GM23338 (cell line): ENCODE measurements around the gene CCDC92. TPM values are rescaled to one million over a fixed set of nuclear protein-coding genes. Genes with fewer than 3 reads are reported as not detected.

Experiments
- ATAC-seq: fragments of 200-7000 bp; cut with Tn5 transposase; 3 replicates; pipeline ENCODE4 v1.9.1; 2020
- DNase-seq: peaks from one replicate; pipeline ENCODE4 v3.0.0-alpha.2; 2015; ENCODE audit warnings: low spot score
- H2AFZ ChIP-seq: fragments of 200-600 bp; sonication (generic); 2 replicates; pipeline ENCODE4 v1.8.0; 2016; ENCODE audit warnings: antibody characterized with exemption, mild to moderate bottlenecking, moderate library complexity
- H3F3A ChIP-seq: fragments of 200-600 bp; sonication (generic); replicated peaks from 2 replicates; pipeline ENCODE4 v1.8.0; 2017; ENCODE audit warnings: antibody characterized with exemption, mixed run types, low read depth
- H3K27ac ChIP-seq: fragments of 200-600 bp; sonication (generic); 2 replicates; pipeline ENCODE4 v1.6.1; 2016; ENCODE audit warnings: low read depth
- H3K27me3 ChIP-seq: fragments of 200-600 bp; sonication (generic); 2 replicates; pipeline ENCODE4 v1.8.0; 2016; ENCODE audit warnings: mild to moderate bottlenecking, mixed run types, moderate library complexity; ENCODE audit not compliant: insufficient read depth
- H3K36me3 ChIP-seq: fragments of 200-600 bp; sonication (generic); 2 replicates; pipeline ENCODE4 v1.8.0; 2016; ENCODE audit warnings: mild to moderate bottlenecking; ENCODE audit not compliant: insufficient read depth
- H3K4me1 ChIP-seq: fragments of 200-600 bp; sonication (generic); 2 replicates; pipeline ENCODE4 v1.8.0; 2016; ENCODE audit warnings: mild to moderate bottlenecking, moderate library complexity; ENCODE audit not compliant: insufficient read depth
- H3K4me2 ChIP-seq: fragments of 200-600 bp; sonication (generic); 2 replicates; pipeline ENCODE4 v1.7.1; 2017; ENCODE audit warnings: mixed run types
- H3K4me3 ChIP-seq: fragments of 200-600 bp; sonication (generic); 2 replicates; pipeline ENCODE4 v1.6.1; 2016; ENCODE audit warnings: mixed run types
- H3K79me2 ChIP-seq: fragments of 200-600 bp; sonication (generic); replicated peaks from 2 replicates; pipeline ENCODE4 v1.8.0; 2017; ENCODE audit warnings: mild to moderate bottlenecking; ENCODE audit not compliant: insufficient read depth
- H3K9me2 ChIP-seq: fragments of 200-600 bp; sonication (generic); 2 replicates; pipeline ENCODE4 v1.8.0; 2017; ENCODE audit not compliant: insufficient read depth
- H4K20me1 ChIP-seq: fragments of 200-600 bp; sonication (generic); replicated peaks from 2 replicates; pipeline ENCODE4 v1.8.0; 2017; ENCODE audit warnings: mild to moderate bottlenecking; ENCODE audit not compliant: insufficient read depth
- H3K27ac Mint-ChIP-seq: 2 replicates; pipeline ENCODE4 v1.8.0; 2020; ENCODE audit warnings: inconsistent platforms, mild to moderate bottlenecking, moderate library complexity, mixed read lengths
- H3K27me3 Mint-ChIP-seq: 3 replicates; pipeline ENCODE4 v1.8.0; 2022; ENCODE audit warnings: low read depth, mild to moderate bottlenecking, moderate library complexity, mixed read lengths, inconsistent platforms; ENCODE audit not compliant: insufficient read depth, poor library complexity
- H3K36me3 Mint-ChIP-seq: 3 replicates; pipeline ENCODE4 v1.8.0; 2021; ENCODE audit warnings: low read depth, mild to moderate bottlenecking, inconsistent platforms, moderate library complexity, mixed read lengths
- H3K4me1 Mint-ChIP-seq: 3 replicates; pipeline ENCODE4 v1.8.0; 2020; ENCODE audit warnings: mild to moderate bottlenecking, inconsistent platforms, mixed read lengths
- H3K4me3 Mint-ChIP-seq: 3 replicates; pipeline ENCODE4 v1.8.0; 2021; ENCODE audit warnings: moderate library complexity, mild to moderate bottlenecking, inconsistent platforms, mixed read lengths
- H3K9me3 Mint-ChIP-seq: 3 replicates; pipeline ENCODE4 v1.8.0; 2020; ENCODE audit warnings: moderate library complexity, mild to moderate bottlenecking, inconsistent platforms, mixed read lengths
- CREB1 ChIP-seq: fragments of 250-450 bp; sonication (Bioruptor Pico); IDR thresholded peaks from 2 replicates; pipeline ENCODE4 v1.5.0; 2020; ENCODE audit warnings: low read depth, mild to moderate bottlenecking, moderate library complexity
- ETS1 ChIP-seq: IDR thresholded peaks from 2 replicates; pipeline ENCODE4 v1.6.1; 2016; ENCODE audit warnings: antibody characterized with exemption
- EZH2 ChIP-seq: fragments of 200-600 bp; sonication (generic); IDR thresholded peaks from one replicate; pipeline ENCODE4 v1.8.0; 2017; ENCODE audit warnings: antibody characterized with exemption, mild to moderate bottlenecking, low read depth; ENCODE audit not compliant: unreplicated experiment
- EZH2phosphoT487 ChIP-seq: fragments of 200-600 bp; sonication (generic); IDR thresholded peaks from one replicate; pipeline ENCODE4 v1.8.1; 2018; ENCODE audit warnings: antibody characterized with exemption; ENCODE audit not compliant: unreplicated experiment
- JUNB ChIP-seq: IDR thresholded peaks from one replicate; pipeline ENCODE4 v1.6.1; 2016; ENCODE audit warnings: antibody characterized with exemption; ENCODE audit not compliant: unreplicated experiment
- NANOG ChIP-seq: IDR thresholded peaks from 2 replicates; pipeline ENCODE4 v1.6.1; 2016; ENCODE audit warnings: antibody characterized with exemption, borderline replicate concordance
- POLR2AphosphoS5 ChIP-seq: IDR thresholded peaks from 2 replicates; pipeline ENCODE4 v1.6.1; 2016; ENCODE audit warnings: antibody characterized with exemption, low read depth
- REST ChIP-seq: IDR thresholded peaks from one replicate; pipeline ENCODE4 v1.6.1; 2018; ENCODE audit warnings: antibody characterized with exemption; ENCODE audit not compliant: unreplicated experiment
- STAT1 ChIP-seq: IDR thresholded peaks from one replicate; pipeline ENCODE4 v1.6.1; 2016; ENCODE audit warnings: antibody characterized with exemption; ENCODE audit not compliant: unreplicated experiment
- ZNF114 ChIP-seq: fragments of 250-450 bp; sonication (Bioruptor Pico); IDR thresholded peaks from 2 replicates; pipeline ENCODE4 v1.5.0; 2020; ENCODE audit warnings: mild to moderate bottlenecking, moderate library complexity
- ZNF331 ChIP-seq: fragments of 250-450 bp; sonication (Bioruptor Pico); IDR thresholded peaks from 2 replicates; pipeline ENCODE4 v1.5.0; 2020; ENCODE audit warnings: low read depth, mild to moderate bottlenecking, moderate library complexity
- polyA plus RNA-seq: library from polyadenylated mRNA; unstranded; fragments of >200 nt; fragmentation: Nextera tagmentation; extraction: Ambion mirVana; gene quantifications from 2 replicates; pipeline ENCODE4 v1.2.1, GENCODE V29; 2016
- total RNA-seq: library from RNA; depleted of rRNA; stranded (reverse); fragments of >200 nt; shearing (Covaris generic); gene quantifications from 2 replicates; pipeline ENCODE4 v1.2.3, GENCODE V29; 2014
- TF ChIP-seq, protein P1 (sequence below): fragments of 250-450 bp; sonication (Bioruptor Pico); IDR thresholded peaks from 2 replicates; pipeline ENCODE4 v1.5.0; 2020; ENCODE audit warnings: mild to moderate bottlenecking, moderate library complexity
- TF ChIP-seq, protein P2 (sequence below), 2 experiments: fragments of 200-600 bp in 1 of 2; sonication (generic) in 1 of 2; conservative IDR thresholded peaks; 2 replicates each; pipeline versions ENCODE4 v1.5.1 to v1.6.1; 2016 to 2017; ENCODE audit warnings: antibody characterized with exemption in 2 of 2, low read depth in 2 of 2, mild to moderate bottlenecking in 2 of 2, moderate library complexity in 1 of 2

The CCDC92 gene
- total and polyA plus RNA-seq, 2 experiments from 2014 or later, result 0.08 to 0.31 TPM

DNA sequence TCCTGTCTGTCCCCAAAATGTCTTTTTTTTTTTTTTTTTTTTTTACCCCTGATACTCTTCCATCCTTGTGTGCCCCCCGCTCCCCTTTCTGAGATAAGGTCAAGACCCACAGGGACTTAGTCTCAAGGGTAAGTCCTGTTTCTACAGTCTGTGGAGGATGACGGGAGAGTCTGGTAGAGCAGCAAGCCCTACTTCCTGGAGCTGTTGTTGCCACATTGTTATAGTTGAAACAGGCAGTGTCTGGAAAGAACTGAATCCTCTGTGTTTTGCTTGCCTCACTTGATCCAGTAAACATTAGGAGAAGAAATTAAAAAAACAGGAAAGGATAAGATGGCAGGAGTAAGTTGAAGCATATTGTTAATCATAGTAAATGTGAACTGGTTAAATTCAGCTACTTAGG, 45.9 kb upstream of the CCDC92 start:
- Histone ChIP-seq H3K4me2 (no peak overlapping the region), H3K4me3 (no peak overlapping the region), H2AFZ (no peak overlapping the region), H3K4me1 (no peaks in the 10 kb centered on the region), H3K36me3 (peaks cover 1% of the 10 kb centered on the region; the same call in 1 of the 2 replicates), H3F3A (no peaks in the 10 kb centered on the region), H3K9me2 (no peaks in the 10 kb centered on the region), H3K79me2 (no peaks in the 10 kb centered on the region), H4K20me1 (no peaks in the 10 kb centered on the region), H3K27ac (no peak overlapping the region), H3K27me3 (no peaks in the 10 kb centered on the region)
- H3K27ac Mint-ChIP-seq, result no peak overlapping the region
- H3K36me3 Mint-ChIP-seq, result no peaks in the 10 kb centered on the region
- H3K9me3 Mint-ChIP-seq, result peaks cover 2% of the 10 kb centered on the region; the same call in 1 of the 3 replicates
- DNase-seq (no peak), ATAC-seq (no peak)
- TF ChIP-seq, protein P1, sequence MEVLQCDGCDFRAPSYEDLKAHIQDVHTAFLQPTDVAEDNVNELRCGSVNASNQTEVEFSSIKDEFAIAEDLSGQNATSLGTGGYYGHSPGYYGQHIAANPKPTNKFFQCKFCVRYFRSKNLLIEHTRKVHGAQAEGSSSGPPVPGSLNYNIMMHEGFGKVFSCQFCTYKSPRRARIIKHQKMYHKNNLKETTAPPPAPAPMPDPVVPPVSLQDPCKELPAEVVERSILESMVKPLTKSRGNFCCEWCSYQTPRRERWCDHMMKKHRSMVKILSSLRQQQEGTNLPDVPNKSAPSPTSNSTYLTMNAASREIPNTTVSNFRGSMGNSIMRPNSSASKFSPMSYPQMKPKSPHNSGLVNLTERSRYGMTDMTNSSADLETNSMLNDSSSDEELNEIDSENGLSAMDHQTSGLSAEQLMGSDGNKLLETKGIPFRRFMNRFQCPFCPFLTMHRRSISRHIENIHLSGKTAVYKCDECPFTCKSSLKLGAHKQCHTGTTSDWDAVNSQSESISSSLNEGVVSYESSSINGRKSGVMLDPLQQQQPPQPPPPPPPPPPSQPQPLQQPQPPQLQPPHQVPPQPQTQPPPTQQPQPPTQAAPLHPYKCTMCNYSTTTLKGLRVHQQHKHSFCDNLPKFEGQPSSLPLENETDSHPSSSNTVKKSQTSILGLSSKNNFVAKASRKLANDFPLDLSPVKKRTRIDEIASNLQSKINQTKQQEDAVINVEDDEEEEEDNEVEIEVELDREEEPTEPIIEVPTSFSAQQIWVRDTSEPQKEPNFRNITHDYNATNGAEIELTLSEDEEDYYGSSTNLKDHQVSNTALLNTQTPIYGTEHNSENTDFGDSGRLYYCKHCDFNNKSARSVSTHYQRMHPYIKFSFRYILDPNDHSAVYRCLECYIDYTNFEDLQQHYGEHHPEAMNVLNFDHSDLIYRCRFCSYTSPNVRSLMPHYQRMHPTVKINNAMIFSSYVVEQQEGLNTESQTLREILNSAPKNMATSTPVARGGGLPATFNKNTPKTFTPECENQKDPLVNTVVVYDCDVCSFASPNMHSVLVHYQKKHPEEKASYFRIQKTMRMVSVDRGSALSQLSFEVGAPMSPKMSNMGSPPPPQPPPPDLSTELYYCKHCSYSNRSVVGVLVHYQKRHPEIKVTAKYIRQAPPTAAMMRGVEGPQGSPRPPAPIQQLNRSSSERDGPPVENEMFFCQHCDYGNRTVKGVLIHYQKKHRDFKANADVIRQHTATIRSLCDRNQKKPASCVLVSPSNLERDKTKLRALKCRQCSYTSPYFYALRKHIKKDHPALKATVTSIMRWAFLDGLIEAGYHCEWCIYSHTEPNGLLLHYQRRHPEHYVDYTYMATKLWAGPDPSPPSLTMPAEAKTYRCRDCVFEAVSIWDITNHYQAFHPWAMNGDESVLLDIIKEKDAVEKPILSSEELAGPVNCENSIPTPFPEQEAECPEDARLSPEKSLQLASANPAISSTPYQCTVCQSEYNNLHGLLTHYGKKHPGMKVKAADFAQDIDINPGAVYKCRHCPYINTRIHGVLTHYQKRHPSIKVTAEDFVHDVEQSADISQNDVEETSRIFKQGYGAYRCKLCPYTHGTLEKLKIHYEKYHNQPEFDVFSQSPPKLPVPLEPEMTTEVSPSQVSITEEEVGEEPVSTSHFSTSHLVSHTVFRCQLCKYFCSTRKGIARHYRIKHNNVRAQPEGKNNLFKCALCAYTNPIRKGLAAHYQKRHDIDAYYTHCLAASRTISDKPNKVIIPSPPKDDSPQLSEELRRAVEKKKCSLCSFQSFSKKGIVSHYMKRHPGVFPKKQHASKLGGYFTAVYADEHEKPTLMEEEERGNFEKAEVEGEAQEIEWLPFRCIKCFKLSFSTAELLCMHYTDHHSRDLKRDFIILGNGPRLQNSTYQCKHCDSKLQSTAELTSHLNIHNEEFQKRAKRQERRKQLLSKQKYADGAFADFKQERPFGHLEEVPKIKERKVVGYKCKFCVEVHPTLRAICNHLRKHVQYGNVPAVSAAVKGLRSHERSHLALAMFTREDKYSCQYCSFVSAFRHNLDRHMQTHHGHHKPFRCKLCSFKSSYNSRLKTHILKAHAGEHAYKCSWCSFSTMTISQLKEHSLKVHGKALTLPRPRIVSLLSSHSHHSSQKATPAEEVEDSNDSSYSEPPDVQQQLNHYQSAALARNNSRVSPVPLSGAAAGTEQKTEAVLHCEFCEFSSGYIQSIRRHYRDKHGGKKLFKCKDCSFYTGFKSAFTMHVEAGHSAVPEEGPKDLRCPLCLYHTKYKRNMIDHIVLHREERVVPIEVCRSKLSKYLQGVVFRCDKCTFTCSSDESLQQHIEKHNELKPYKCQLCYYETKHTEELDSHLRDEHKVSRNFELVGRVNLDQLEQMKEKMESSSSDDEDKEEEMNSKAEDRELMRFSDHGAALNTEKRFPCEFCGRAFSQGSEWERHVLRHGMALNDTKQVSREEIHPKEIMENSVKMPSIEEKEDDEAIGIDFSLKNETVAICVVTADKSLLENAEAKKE (CRISPR knock-in tag), result no peak
- TF ChIP-seq ZNF331 (CRISPR knock-in tag) (no peak), ETS1 (no peak), EZH2 (no peak), CREB1 (CRISPR knock-in tag) (no peak), REST (no peak), EZH2phosphoT487 (no peak), ZNF114 (CRISPR knock-in tag) (no peak), STAT1 (no peak), NANOG (no peak), JUNB (no peak), POLR2AphosphoS5 (no peak)
- TF ChIP-seq, protein P2, sequence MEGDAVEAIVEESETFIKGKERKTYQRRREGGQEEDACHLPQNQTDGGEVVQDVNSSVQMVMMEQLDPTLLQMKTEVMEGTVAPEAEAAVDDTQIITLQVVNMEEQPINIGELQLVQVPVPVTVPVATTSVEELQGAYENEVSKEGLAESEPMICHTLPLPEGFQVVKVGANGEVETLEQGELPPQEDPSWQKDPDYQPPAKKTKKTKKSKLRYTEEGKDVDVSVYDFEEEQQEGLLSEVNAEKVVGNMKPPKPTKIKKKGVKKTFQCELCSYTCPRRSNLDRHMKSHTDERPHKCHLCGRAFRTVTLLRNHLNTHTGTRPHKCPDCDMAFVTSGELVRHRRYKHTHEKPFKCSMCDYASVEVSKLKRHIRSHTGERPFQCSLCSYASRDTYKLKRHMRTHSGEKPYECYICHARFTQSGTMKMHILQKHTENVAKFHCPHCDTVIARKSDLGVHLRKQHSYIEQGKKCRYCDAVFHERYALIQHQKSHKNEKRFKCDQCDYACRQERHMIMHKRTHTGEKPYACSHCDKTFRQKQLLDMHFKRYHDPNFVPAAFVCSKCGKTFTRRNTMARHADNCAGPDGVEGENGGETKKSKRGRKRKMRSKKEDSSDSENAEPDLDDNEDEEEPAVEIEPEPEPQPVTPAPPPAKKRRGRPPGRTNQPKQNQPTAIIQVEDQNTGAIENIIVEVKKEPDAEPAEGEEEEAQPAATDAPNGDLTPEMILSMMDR (conservative IDR thresholded peaks at IDR 0.05; ENCODE audit: low read depth in 2 of 2), result no peak
- H3K27me3 Mint-ChIP-seq, result peaks cover 2% of the 10 kb centered on the region
- no peak overlapping the region for H3K4me3 Mint-ChIP-seq
- peaks cover 4% of the 10 kb centered on the region; the same call in 2 of the 3 replicates for H3K4me1 Mint-ChIP-seq
